Memory B cell (primary cell): ENCODE measurements around the gene AACS.
A peak's percentile ranks its signal among the peaks of the same experiment; 100 is the strongest.

ENCODE experiments used
- ATAC-seq: fragments of 150-1000 bp; cut with Tn5 transposase; 2 replicates; pipeline ENCODE4 v1.10.0; 2021; ENCODE audit warnings: low read depth, mild to moderate bottlenecking, moderate library complexity
- DNase-seq, 2 donors: peaks; one replicate each; pipeline ENCODE4 v3.0.0; 2022; ENCODE audit warnings: low spot score in 2 of 2
- H3K27ac Mint-ChIP-seq: one replicate; pipeline ENCODE4 v1.8.0; 2022; ENCODE audit warnings: mild to moderate bottlenecking, moderate library complexity, mixed read lengths
- H3K27me3 Mint-ChIP-seq: one replicate; pipeline ENCODE4 v1.8.0; 2022; ENCODE audit warnings: mixed read lengths
- H3K36me3 Mint-ChIP-seq: one replicate; pipeline ENCODE4 v1.8.0; 2022; ENCODE audit warnings: mild to moderate bottlenecking, mixed read lengths
- H3K4me1 Mint-ChIP-seq: one replicate; pipeline ENCODE4 v1.8.0; 2022; ENCODE audit warnings: mixed read lengths
- H3K4me3 Mint-ChIP-seq: one replicate; pipeline ENCODE4 v1.8.0; 2022; ENCODE audit warnings: mild to moderate bottlenecking, moderate library complexity, mixed read lengths
- H3K9me3 Mint-ChIP-seq: one replicate; pipeline ENCODE4 v1.8.0; 2022; ENCODE audit warnings: mixed read lengths

AACS gene

GRCh38 chr12:125172231-125172850 lies 107.1 kb downstream of the AACS start:
- no peak for DNase-seq
- Mint-ChIP-seq H3K4me3 (no peak overlapping the region), H3K36me3 (peaks cover 2% of the 10 kb centered on the region), H3K27ac (no peak overlapping the region), H3K9me3 (peaks cover 6% of the 10 kb centered on the region), H3K4me1 (no peaks in the 10 kb centered on the region), H3K27me3 (peaks cover 17% of the 10 kb centered on the region)
- no peak for ATAC-seq

- DNase-seq, result no peak
- Mint-ChIP-seq H3K36me3 (peaks cover 2% of the 10 kb centered on the region), H3K27ac (no peak overlapping the region), H3K27me3 (peaks cover 18% of the 10 kb centered on the region), H3K4me1 (no peaks in the 10 kb centered on the region), H3K9me3 (peaks cover 4% of the 10 kb centered on the region), H3K4me3 (no peak overlapping the region)
- no peak for ATAC-seq
Observed at GRCh38 chr12:125175576-125175975, 110.3 kb downstream of the AACS start.

GRCh38 chr12:125178222-125178621 lies 113.0 kb downstream of the AACS start:
- Mint-ChIP-seq H3K36me3 (peaks cover 2% of the 10 kb centered on the region), H3K9me3 (peaks cover 4% of the 10 kb centered on the region), H3K4me1 (peaks cover 2% of the 10 kb centered on the region), H3K27me3 (peaks cover 27% of the 10 kb centered on the region), H3K27ac (no peak overlapping the region), H3K4me3 (no peak overlapping the region)
- no peak for DNase-seq
- no peak for ATAC-seq

GRCh38 chr12:125180144-125180543 lies 114.9 kb downstream of the AACS start:
- Mint-ChIP-seq H3K4me3 (no peak overlapping the region), H3K27ac (no peak overlapping the region), H3K27me3 (peaks cover 33% of the 10 kb centered on the region), H3K36me3 (peaks cover 2% of the 10 kb centered on the region), H3K9me3 (peaks cover 2% of the 10 kb centered on the region), H3K4me1 (peaks cover 4% of the 10 kb centered on the region)
- no peak for DNase-seq
- no peak for ATAC-seq

GRCh38 chr12:125181107-125181506 lies 115.9 kb downstream of the AACS start:
- H3K4me3 Mint-ChIP-seq, result no peak overlapping the region
- no peaks in the 10 kb centered on the region for H3K9me3 Mint-ChIP-seq
- peaks cover 30% of the 10 kb centered on the region for H3K27me3 Mint-ChIP-seq
- DNase-seq (no peak), ATAC-seq (no peak)
- no peaks in the 10 kb centered on the region for H3K36me3 Mint-ChIP-seq
- no peak overlapping the region for H3K27ac Mint-ChIP-seq
- H3K4me1 Mint-ChIP-seq, result peaks cover 7% of the 10 kb centered on the region

- no peaks in the 10 kb centered on the region for H3K36me3 Mint-ChIP-seq
- peaks cover 9% of the 10 kb centered on the region for H3K4me1 Mint-ChIP-seq
- DNase-seq (peak; percentile 86 to 91), ATAC-seq (peak; percentile 84)
- peaks cover 28% of the 10 kb centered on the region for H3K27me3 Mint-ChIP-seq
- H3K27ac Mint-ChIP-seq, result no peak overlapping the region
- H3K4me3 Mint-ChIP-seq, result peak overlapping the region; percentile 19
- no peaks in the 10 kb centered on the region for H3K9me3 Mint-ChIP-seq
Observed at GRCh38 chr12:125183187-125184067, 118.2 kb downstream of the AACS start.

GRCh38 chr12:125184213-125184967 lies 119.2 kb downstream of the AACS start:
- H3K27ac Mint-ChIP-seq, result no peak overlapping the region
- no peak for ATAC-seq
- H3K9me3 Mint-ChIP-seq, result no peaks in the 10 kb centered on the region
- H3K36me3 Mint-ChIP-seq, result no peaks in the 10 kb centered on the region
- H3K4me1 Mint-ChIP-seq, result peaks cover 12% of the 10 kb centered on the region
- no peak overlapping the region for H3K4me3 Mint-ChIP-seq
- DNase-seq, result no peak
- peaks cover 30% of the 10 kb centered on the region for H3K27me3 Mint-ChIP-seq

- no peak for ATAC-seq
- no peaks in the 10 kb centered on the region for H3K9me3 Mint-ChIP-seq
- no peak overlapping the region for H3K4me3 Mint-ChIP-seq
- H3K27me3 Mint-ChIP-seq, result peaks cover 33% of the 10 kb centered on the region
- DNase-seq, result no peak
- no peaks in the 10 kb centered on the region for H3K36me3 Mint-ChIP-seq
- peaks cover 13% of the 10 kb centered on the region for H3K4me1 Mint-ChIP-seq
- H3K27ac Mint-ChIP-seq, result no peak overlapping the region
Observed at GRCh38 chr12:125185311-125185739, 120.1 kb downstream of the AACS start.

- Mint-ChIP-seq H3K27ac (no peak within 1 kb of the TSS), H3K9me3 (no peaks in the 10 kb centered on the region), H3K27me3 (peaks cover 34% of the 10 kb centered on the region), H3K4me1 (peaks cover 13% of the 10 kb centered on the region), H3K4me3 (peak within 1 kb of the TSS; percentile 68), H3K36me3 (no peaks in the 10 kb centered on the region)
- DNase-seq, result no peak
- ATAC-seq, result peak; percentile 60
Observed at GRCh38 chr12:125185740-125186470, 120.7 kb downstream of the AACS start, which contains the start of gene TMEM132B. TSS of gene TMEM132B (plus strand) at chr12:125186386.

GRCh38 chr12:125186471-125187147 lies 121.4 kb downstream of the AACS start:
- ATAC-seq, result peak; percentile 8
- H3K4me3 Mint-ChIP-seq, result peak overlapping the region; percentile 68

GRCh38 chr12:125187148-125187745 lies 122.0 kb downstream of the AACS start:
- peaks cover 13% of the 10 kb centered on the region for H3K4me1 Mint-ChIP-seq
- no peak for ATAC-seq
- H3K9me3 Mint-ChIP-seq, result no peaks in the 10 kb centered on the region
- H3K4me3 Mint-ChIP-seq, result peak overlapping the region; percentile 21
- DNase-seq, result no peak
- H3K27ac Mint-ChIP-seq, result no peak overlapping the region
- no peaks in the 10 kb centered on the region for H3K36me3 Mint-ChIP-seq
- H3K27me3 Mint-ChIP-seq, result peaks cover 35% of the 10 kb centered on the region

More at GRCh38 chr12:125186471-125187147, 121.4 kb downstream of the AACS start:
- H3K27ac Mint-ChIP-seq, result no peak overlapping the region
- no peaks in the 10 kb centered on the region for H3K36me3 Mint-ChIP-seq
- H3K27me3 Mint-ChIP-seq, result peaks cover 36% of the 10 kb centered on the region
- H3K9me3 Mint-ChIP-seq, result no peaks in the 10 kb centered on the region
- H3K4me1 Mint-ChIP-seq, result peaks cover 13% of the 10 kb centered on the region
- no peak for DNase-seq

GRCh38 chr12:125187780-125188741 lies 122.8 kb downstream of the AACS start:
- H3K9me3 Mint-ChIP-seq, result no peaks in the 10 kb centered on the region
- DNase-seq, result no peak
- ATAC-seq, result no peak
- H3K36me3 Mint-ChIP-seq, result no peaks in the 10 kb centered on the region
- peak overlapping the region; percentile 24 for H3K4me3 Mint-ChIP-seq
- H3K4me1 Mint-ChIP-seq, result peaks cover 13% of the 10 kb centered on the region
- no peak overlapping the region for H3K27ac Mint-ChIP-seq
- H3K27me3 Mint-ChIP-seq, result peaks cover 38% of the 10 kb centered on the region
